Suprapubic skin (tissue), 4 donors: Measurements from ENCODE around the gene ADK.

Experiments
- CTCF ChIP-seq, 2 donors: fragments of 200-600 bp in 1 of 2; fragments of 450-650 bp in 1 of 2; sonication (generic) in 1 of 2; IDR thresholded peaks; one replicate each; pipeline ENCODE4 v1.5.1; 2016 to 2019; ENCODE audit warnings: antibody characterized with exemption in 2 of 2, mild to moderate bottlenecking in 1 of 2, moderate library complexity in 1 of 2
- EP300 ChIP-seq: sonication (generic); formaldehyde crosslinking; IDR thresholded peaks from one replicate; pipeline ENCODE4 v1.6.1; 2017; ENCODE audit warnings: antibody characterized with exemption
- POLR2A ChIP-seq, 2 donors: fragments of 450-650 bp; IDR thresholded peaks; one replicate each; pipeline ENCODE4 v1.6.1; 2017; ENCODE audit warnings: antibody characterized with exemption in 2 of 2, mild to moderate bottlenecking in 2 of 2, moderate library complexity in 2 of 2
- POLR2AphosphoS5 ChIP-seq, 3 donors: sonication (generic); formaldehyde crosslinking; IDR thresholded peaks; one replicate each; pipeline ENCODE4 v1.6.1; 2017; ENCODE audit warnings: antibody characterized with exemption in 3 of 3

GRCh38 chr10:74640134-74640921 is 489.3 kb downstream of the ADK start:
- TF ChIP-seq CTCF (IDR thresholded peaks at IDR 0.05) (no peak), EP300 (no peak), POLR2A (IDR thresholded peaks at IDR 0.05) (no peak), POLR2AphosphoS5 (IDR thresholded peaks at IDR 0.05) (no peak)
